ENCODE results near the gene PPARG. TPM values are rescaled to one million over a fixed set of nuclear protein-coding genes. Genes with fewer than 3 reads are reported as not detected.

Gene PPARG
- total and polyA plus RNA-seq, 10 of the 15 experiments (the other 5 are each of a cell fraction or from before 2014, with no cell fraction given), result 0.06 to 0.86 (median 0.12) TPM; not detected in 5

DNA sequence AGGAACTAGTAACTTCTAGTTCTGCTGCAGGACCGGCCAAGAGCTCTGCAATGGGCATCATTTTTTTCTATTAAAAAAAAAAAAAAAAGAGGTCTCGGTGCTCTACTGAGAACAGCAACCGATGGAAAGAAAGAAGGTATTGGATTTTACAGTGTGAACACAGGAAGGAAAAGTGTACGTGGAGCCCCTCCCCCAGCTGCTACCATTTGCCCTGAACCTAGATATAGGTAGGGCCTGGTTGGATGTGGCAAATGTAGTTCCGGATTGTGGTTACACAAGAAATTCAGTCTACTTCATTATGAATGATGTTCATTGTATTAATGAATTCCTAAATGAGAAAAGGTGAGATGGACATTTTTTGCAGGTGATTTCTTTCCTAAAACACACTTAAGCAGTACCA lies 17.9 kb upstream of the PPARG start:
- H3K27me3 ChIP-seq (replicated peaks in 1 of 2; ENCODE audit: control insufficient read depth in 2 of 2, insufficient read depth in 2 of 2, low read length in 1 of 2), result no peaks in the 10 kb centered on the region
- no peak overlapping the region for H3K4me3 ChIP-seq
- FAIRE-seq, result no peak
- CTCF ChIA-PET, result interaction anchor here (2.9 kb wide), 1 partner anchor 76 kb away, joined by 11 read pairs; no protein-coding TSS in a partner anchor
- no TSS peak for BruUV-seq (replicated peaks)
- RAD21 ChIA-PET (ENCODE audit: unreplicated experiment), result no interaction called here
- no peaks in the 10 kb centered on the region for H3K79me2 ChIP-seq (ENCODE audit: control insufficient read depth, insufficient read depth, low read length)
- H3K4me2 ChIP-seq (ENCODE audit: control insufficient read depth, insufficient read depth), result no peak overlapping the region
- 64% methylated on average over 5 of the region's 5 CpGs for WGBS (ENCODE audit: insufficient coverage, insufficient replicate concordance, low lambda C conversion rate, missing lambda C conversion rate)
- no peak for DNase-seq (ENCODE audit: low read depth, low spot score)
- no peaks in the 10 kb centered on the region for H3K36me3 ChIP-seq (ENCODE audit: control insufficient read depth in 2 of 2, insufficient read depth in 2 of 2, low read length in 1 of 2)
- SMC1A ChIA-PET (ENCODE audit: uncharacterized antibody, unreplicated experiment), result interaction anchor here (1.2 to 2.0 kb wide), 2 partner anchors 80 to 122 kb away, joined by 3 to 4 read pairs; no protein-coding TSS in a partner anchor
- intact Hi-C loops (cut with micrococcal nuclease; ENCODE audit: unreplicated experiment), result loop anchor here (5.0 kb wide), 2 partner anchors 79 to 134 kb away; no protein-coding TSS in a partner anchor
- H4K20me1 ChIP-seq (ENCODE audit: control insufficient read depth, insufficient read depth), result no peaks in the 10 kb centered on the region
- H3K4me1 ChIP-seq (ENCODE audit: control insufficient read depth, insufficient read depth, low read length), result no peaks in the 10 kb centered on the region
- no peaks in the 10 kb centered on the region for H3K9me3 ChIP-seq (replicated peaks; ENCODE audit: control insufficient read depth, insufficient read depth, low read length)
- POLR2A ChIA-PET, result interaction anchor here (0.7 kb wide), 1 partner anchor 320 kb away, joined by 3 read pairs; no protein-coding TSS in a partner anchor
- in situ Hi-C loops (cut with MboI), result no loop called here
- no peak overlapping the region for H3K27ac ChIP-seq (ENCODE audit: control insufficient read depth, insufficient read depth)
- no peak for ATAC-seq
- H3K9ac ChIP-seq (ENCODE audit: control insufficient read depth, insufficient read depth, low read length), result no peak overlapping the region
- H2AFZ ChIP-seq (ENCODE audit: control insufficient read depth, low read depth, low read length), result no peak overlapping the region
- TF ChIP-seq MTA2 (IDR thresholded peaks at IDR 0.05; ENCODE audit: low read depth), result no peak
- TF ChIP-seq STAT3 (IDR thresholded peaks at IDR 0.05; ENCODE audit: low read depth, low read length), result no peak
- TF ChIP-seq, protein P1, sequence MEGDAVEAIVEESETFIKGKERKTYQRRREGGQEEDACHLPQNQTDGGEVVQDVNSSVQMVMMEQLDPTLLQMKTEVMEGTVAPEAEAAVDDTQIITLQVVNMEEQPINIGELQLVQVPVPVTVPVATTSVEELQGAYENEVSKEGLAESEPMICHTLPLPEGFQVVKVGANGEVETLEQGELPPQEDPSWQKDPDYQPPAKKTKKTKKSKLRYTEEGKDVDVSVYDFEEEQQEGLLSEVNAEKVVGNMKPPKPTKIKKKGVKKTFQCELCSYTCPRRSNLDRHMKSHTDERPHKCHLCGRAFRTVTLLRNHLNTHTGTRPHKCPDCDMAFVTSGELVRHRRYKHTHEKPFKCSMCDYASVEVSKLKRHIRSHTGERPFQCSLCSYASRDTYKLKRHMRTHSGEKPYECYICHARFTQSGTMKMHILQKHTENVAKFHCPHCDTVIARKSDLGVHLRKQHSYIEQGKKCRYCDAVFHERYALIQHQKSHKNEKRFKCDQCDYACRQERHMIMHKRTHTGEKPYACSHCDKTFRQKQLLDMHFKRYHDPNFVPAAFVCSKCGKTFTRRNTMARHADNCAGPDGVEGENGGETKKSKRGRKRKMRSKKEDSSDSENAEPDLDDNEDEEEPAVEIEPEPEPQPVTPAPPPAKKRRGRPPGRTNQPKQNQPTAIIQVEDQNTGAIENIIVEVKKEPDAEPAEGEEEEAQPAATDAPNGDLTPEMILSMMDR (IDR thresholded peaks at IDR 0.05 in 2 of 3, conservative IDR thresholded peaks at IDR 0.05 in 1 of 3; ENCODE audit: control insufficient read depth in 2 of 3, extremely low read depth in 1 of 3, insufficient read depth in 1 of 3, low read depth in 3 of 3, low read length in 3 of 3), result no peak
- no peak for TF ChIP-seq BCL11A (IDR thresholded peaks at IDR 0.05; ENCODE audit: low read depth, low read length)
- no peak for TF ChIP-seq RFX5 (IDR thresholded peaks at IDR 0.05; ENCODE audit: low read depth, low read length)
- TF ChIP-seq TBL1XR1 (IDR thresholded peaks at IDR 0.05; ENCODE audit: low read depth, low read length), result no peak
- TF ChIP-seq ATF7 (IDR thresholded peaks at IDR 0.05; ENCODE audit: low read depth), result no peak
- TF ChIP-seq, protein P2, sequence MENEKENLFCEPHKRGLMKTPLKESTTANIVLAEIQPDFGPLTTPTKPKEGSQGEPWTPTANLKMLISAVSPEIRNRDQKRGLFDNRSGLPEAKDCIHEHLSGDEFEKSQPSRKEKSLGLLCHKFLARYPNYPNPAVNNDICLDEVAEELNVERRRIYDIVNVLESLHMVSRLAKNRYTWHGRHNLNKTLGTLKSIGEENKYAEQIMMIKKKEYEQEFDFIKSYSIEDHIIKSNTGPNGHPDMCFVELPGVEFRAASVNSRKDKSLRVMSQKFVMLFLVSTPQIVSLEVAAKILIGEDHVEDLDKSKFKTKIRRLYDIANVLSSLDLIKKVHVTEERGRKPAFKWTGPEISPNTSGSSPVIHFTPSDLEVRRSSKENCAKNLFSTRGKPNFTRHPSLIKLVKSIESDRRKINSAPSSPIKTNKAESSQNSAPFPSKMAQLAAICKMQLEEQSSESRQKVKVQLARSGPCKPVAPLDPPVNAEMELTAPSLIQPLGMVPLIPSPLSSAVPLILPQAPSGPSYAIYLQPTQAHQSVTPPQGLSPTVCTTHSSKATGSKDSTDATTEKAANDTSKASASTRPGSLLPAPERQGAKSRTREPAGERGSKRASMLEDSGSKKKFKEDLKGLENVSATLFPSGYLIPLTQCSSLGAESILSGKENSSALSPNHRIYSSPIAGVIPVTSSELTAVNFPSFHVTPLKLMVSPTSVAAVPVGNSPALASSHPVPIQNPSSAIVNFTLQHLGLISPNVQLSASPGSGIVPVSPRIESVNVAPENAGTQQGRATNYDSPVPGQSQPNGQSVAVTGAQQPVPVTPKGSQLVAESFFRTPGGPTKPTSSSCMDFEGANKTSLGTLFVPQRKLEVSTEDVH (IDR thresholded peaks at IDR 0.05; ENCODE audit: low read depth, partially characterized antibody), result no peak
- TF ChIP-seq CREM (IDR thresholded peaks at IDR 0.05; ENCODE audit: low read depth), result no peak
- TF ChIP-seq, protein P3, sequence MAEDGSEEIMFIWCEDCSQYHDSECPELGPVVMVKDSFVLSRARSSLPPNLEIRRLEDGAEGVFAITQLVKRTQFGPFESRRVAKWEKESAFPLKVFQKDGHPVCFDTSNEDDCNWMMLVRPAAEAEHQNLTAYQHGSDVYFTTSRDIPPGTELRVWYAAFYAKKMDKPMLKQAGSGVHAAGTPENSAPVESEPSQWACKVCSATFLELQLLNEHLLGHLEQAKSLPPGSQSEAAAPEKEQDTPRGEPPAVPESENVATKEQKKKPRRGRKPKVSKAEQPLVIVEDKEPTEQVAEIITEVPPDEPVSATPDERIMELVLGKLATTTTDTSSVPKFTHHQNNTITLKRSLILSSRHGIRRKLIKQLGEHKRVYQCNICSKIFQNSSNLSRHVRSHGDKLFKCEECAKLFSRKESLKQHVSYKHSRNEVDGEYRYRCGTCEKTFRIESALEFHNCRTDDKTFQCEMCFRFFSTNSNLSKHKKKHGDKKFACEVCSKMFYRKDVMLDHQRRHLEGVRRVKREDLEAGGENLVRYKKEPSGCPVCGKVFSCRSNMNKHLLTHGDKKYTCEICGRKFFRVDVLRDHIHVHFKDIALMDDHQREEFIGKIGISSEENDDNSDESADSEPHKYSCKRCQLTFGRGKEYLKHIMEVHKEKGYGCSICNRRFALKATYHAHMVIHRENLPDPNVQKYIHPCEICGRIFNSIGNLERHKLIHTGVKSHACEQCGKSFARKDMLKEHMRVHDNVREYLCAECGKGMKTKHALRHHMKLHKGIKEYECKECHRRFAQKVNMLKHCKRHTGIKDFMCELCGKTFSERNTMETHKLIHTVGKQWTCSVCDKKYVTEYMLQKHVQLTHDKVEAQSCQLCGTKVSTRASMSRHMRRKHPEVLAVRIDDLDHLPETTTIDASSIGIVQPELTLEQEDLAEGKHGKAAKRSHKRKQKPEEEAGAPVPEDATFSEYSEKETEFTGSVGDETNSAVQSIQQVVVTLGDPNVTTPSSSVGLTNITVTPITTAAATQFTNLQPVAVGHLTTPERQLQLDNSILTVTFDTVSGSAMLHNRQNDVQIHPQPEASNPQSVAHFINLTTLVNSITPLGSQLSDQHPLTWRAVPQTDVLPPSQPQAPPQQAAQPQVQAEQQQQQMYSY (CRISPR knock-in tag; IDR thresholded peaks at IDR 0.05), result no peak
- no peak for TF ChIP-seq HDAC2 (IDR thresholded peaks at IDR 0.05)
- TF ChIP-seq NFYA (IDR thresholded peaks at IDR 0.05; ENCODE audit: borderline replicate concordance, low read depth, low read length), result no peak
- TF ChIP-seq LARP7 (IDR thresholded peaks at IDR 0.05), result no peak
- no peak for TF ChIP-seq PAX8 (IDR thresholded peaks at IDR 0.05)
